Measurements from ENCODE around the gene TES. TPM values are rescaled to one million over a fixed set of nuclear protein-coding genes. Genes with fewer than 3 reads are reported as not detected.

TES gene
- total RNA-seq, 4 donors from 2014 or later = 24.7 to 33.1 (median 31.6) TPM

GRCh38 chr7:116284390-116284789, 74.1 kb downstream of the TES start:
- no peak for TF ChIP-seq CTCF (IDR thresholded peaks at IDR 0.05; ENCODE audit: low read depth)

GRCh38 chr7:116285252-116285651, 74.9 kb downstream of the TES start:
- TF ChIP-seq CTCF (IDR thresholded peaks at IDR 0.05; ENCODE audit: low read depth) = no peak

- TF ChIP-seq CTCF (IDR thresholded peaks at IDR 0.05; ENCODE audit: low read depth) = no peak
Observed at GRCh38 chr7:116290740-116291139, 80.4 kb downstream of the TES start.

GRCh38 chr7:116291937-116292336, 81.6 kb downstream of the TES start:
- TF ChIP-seq CTCF (IDR thresholded peaks at IDR 0.05; ENCODE audit: low read depth) = no peak

- TF ChIP-seq CTCF (IDR thresholded peaks at IDR 0.05; ENCODE audit: low read depth) = no peak
Observed at GRCh38 chr7:116292381-116292780, 82.0 kb downstream of the TES start.

- TF ChIP-seq CTCF (IDR thresholded peaks at IDR 0.05; ENCODE audit: low read depth) = no peak
Observed at GRCh38 chr7:116293139-116293538, 82.8 kb downstream of the TES start.

GRCh38 chr7:116293633-116294032, 83.3 kb downstream of the TES start:
- no peak for TF ChIP-seq CTCF (IDR thresholded peaks at IDR 0.05; ENCODE audit: low read depth)
